8988T (cell line): ENCODE measurements around the gene PELI1.

Experiments
- DNase-seq: peaks from one replicate; pipeline ENCODE4 v3.0.0; 2011

Gene PELI1

DNA sequence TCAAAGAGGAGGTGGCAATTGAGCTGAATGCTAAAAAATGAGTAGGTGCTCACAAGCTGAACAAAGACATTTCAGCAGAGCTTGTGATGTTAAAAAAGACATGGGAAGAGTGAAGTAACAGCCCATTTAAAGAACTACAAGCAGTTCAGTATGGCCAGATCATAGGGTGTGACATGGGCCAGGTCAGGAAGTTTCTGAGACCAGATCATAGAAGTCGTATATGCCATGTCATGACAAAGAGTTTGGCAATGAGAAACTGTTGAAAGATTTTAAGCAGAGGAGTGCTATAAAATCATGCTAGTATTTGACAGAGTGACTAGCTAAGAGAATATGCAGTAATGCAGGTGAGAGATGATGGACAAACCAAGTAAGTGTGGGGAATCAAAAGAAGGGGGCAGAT, 7.3 kb upstream of the PELI1 start:
- DNase-seq = no peak

DNA sequence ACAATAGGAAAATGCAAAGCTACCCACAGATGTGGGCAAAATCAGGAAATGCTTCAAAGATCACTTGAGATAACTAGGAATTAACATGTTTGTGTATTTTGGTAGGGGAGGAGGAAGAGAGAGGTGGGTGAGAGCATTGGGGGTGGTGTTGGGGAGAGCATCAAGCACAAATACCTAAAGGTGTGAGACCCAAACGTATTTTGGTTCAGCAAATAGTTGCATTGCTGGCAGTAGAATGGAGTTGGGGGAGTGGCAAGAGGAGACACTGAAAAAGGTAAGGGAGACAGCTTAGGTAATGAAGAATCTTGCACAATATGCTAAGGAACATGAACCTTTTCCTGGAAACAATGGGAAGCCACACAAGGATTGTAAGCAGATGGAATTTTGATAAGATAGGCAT, 1.5 kb upstream of the PELI1 start:
- no peak for DNase-seq

DNA sequence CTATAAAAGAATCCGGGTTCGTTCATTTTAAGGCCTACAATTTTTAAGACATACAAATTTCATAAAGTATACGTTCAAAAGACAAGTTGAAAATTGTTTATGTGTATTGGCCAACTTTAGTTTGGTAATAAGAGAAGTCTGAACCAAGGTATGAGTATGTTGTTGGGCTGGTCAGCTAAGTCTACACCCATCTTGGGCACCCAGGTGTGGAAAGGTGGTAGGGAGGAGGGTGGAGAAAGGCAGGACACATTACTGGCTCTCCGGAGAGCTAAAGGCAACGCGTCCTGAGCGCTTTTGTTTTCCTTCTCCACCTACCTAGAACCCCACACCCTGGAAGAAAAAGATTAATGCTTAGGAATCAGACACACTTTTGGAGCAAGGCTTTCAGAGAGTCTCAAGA, 899 bp upstream of the PELI1 start:
- no peak for DNase-seq

DNA sequence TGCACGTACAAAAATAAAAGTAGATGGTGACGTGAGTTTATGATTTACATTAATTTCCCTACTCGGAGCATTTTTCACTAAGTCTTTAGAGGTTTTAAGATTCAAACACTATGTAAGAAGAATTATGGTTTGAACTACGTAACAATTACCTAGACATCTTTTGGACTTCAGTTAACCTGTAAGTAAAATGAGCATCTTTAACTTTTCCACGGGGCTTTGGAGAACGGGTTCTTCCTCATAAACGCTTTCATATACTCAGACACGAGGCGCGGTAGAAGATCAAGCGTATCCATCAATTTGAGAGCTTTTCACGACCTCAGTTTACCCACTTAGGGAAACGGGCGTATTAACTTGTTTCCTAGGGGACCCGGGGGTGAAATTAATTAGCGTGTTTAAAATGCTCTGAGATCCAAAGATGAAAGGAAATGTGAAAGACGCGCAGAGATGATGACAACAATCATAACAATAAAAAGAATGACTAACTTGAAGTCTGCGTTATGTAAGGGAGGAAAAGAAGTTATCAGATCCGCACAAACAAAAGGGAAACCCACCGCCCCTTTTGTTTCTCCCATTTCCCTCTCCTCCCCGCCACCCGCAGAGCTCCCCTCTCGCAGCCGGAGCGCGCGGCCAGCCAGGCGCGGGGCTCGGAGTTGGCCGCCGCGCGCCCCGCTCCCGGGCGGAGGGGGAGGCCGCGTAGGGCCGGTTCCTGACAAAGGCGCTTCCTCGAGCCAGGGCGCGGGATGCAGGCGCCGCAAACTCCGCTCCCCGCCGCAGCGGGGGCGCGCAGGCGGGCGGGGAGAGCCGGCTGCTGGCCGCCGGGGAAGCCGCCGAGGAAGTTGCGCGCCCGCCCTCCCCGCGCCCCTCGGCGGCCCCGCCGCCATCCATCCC, 807 bp downstream of the PELI1 start:
- no peak for DNase-seq

DNA sequence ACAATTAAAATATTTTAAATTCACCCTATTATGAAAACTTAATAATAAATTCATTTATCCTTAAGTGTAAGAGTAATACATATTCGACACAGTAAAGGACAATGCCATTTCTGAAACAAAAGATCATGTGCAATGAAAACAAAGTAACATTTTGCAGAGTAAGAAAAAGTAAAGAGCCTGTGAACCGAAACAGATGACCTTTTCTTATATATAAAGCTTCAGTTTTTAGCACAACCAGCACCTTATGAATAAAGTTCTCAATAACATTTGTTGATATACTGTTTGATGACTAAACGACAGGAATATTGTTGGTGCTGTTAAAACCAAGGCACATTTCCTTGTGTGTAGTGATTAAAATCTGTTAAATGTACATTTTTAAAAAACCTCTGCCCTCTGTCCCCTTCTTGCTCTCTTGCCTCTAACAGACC, 1.5 kb downstream of the PELI1 start:
- DNase-seq = no peak

DNA sequence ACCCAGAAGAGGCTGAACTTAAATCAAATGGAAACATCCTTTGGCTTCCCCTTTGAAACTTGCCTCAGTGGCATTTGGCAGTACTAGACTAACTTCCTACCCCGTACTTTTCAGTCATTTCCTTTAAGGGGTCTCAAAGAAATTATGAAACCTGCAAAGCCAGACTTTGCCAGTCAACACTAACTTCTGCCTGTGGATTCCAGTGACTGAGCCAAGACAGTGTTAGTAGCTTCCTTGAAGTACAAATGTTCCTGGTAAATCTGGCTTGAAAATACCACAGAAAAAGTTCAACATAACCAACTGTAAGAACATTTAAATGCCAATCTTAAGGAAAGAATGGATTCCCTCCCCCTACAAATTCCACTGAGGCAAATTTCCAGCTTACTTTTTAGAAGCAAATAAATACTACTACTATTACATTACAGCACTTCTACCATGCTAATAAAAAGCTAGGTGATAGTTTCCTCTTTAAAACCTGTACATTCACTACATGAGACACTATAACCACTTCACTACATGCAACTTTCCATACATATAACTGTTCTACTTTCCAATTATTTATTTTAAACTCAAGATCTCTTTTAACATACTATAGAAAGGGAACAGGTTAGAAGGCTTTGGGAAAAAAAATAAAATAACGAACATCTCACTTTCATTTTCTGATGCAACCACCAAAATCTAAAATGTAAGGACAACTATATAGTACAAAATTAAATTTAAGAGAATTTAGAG, 2.4 kb downstream of the PELI1 start:
- no peak for DNase-seq

DNA sequence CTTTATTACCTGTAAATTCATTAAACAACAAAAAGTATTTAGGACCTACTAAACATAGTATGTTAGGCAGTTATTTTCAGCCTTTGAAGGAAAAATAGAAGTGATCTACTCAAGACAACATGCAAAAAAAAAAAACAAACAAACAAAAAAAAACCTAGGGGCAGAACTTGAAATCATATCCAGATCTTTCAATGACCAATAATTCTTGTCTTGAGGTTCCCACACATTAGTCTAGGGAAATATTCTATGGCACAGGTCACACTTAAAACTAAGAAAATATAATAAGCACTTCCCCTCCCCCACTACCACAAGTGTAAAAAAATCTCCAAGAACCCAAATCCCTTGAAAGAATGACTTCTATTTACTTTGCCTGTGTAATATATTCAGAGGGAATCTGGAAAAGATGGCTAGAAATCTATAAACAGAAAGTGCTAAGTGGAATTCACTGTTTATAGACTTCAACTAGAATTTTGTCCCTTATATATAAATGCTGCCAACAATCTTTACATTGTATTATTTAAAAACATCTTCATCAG, 3.5 kb downstream of the PELI1 start:
- DNase-seq = no peak

DNA sequence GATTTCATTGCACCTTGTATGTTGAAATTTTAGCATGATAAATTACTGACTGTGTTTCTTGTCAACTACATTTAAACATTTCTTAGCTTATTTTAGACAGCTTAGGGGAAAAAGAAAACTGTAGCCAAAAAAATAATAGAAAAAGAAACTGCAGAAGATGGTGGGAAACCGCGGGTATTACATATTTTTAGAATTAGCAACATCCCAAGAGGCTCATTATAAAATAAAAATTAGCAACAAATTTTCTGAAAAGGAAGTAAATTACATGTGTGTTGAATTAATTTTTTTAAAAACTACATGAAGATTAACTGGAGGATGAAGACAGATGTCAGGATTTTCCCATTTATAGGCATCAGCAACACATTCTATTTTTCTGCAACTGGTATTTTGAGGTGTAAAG, 4.3 kb downstream of the PELI1 start:
- no peak for DNase-seq

DNA sequence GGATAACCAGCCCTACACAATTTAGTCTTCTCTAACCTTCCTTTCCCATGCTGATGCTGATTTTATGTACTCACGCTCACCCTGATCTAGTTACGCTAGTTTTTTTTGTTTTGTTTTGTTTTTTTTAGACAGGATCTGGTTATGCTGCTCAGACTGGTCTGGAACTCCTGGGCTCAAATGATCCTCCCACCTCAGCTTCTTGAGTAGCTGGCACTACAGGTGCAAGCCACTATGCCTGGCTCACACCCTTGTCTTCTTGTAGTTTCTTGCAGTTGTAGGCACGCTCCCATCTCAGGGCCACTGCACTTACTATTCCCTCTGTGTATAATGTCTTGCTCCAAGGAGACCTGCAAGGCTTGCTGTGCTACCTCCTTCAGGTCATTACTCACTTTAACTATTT, 6.2 kb downstream of the PELI1 start:
- no peak for DNase-seq

DNA sequence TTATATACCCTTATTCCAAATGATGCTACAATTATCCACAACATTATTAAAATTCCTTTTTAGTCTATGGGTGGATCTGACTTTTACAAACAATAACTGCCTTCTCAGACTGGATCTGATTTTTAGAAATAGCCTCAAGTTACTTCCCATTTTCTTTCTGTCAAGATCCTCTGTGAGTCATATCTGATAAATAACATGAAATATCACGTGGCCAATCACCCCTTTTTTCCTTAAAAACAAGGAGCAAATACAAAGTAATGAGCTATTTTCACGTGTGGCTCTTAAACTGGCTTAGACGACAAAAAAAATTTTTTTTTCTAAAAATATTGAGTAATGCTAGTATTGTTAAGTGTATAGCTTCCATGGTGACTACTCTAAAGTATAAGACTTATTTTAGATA, 6.7 kb downstream of the PELI1 start:
- DNase-seq = no peak

DNA sequence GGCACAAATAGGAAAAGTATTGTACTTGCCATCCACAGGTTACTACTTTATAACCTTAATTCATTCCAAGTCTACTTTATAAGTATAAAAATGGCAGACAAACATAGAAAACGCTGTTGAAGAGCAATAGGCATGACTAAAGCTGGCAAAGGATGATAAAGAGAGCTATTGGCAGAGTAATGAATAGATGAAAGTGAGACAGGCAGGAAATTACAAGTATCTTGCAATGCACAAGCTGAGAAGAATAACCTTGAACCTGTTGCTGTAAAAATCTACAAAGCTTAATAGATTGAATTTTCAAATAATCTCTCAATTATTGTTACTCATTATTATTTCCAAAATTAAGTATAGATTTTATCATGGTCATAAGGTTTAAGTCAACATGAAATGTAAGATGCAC, 8.8 kb downstream of the PELI1 start:
- DNase-seq = no peak

DNA sequence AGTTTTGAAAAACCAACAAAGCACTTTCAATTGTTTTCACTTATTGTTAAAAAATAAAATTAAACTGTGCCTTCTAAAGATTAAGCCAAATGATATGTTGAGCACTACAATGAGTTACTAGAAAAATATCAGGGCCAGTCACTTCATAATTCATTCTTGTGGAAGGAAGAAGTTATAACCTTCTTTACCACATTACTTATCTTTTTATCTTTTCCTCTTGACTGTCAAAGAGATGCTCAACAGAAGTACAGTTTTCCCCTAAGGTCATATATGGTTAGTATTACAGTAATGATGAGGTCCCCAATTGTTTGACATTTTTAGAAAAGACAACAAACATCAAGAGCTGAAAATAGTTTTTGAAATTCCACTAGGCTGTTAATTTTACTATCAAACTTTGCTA, 9.4 kb downstream of the PELI1 start:
- no peak for DNase-seq

DNA sequence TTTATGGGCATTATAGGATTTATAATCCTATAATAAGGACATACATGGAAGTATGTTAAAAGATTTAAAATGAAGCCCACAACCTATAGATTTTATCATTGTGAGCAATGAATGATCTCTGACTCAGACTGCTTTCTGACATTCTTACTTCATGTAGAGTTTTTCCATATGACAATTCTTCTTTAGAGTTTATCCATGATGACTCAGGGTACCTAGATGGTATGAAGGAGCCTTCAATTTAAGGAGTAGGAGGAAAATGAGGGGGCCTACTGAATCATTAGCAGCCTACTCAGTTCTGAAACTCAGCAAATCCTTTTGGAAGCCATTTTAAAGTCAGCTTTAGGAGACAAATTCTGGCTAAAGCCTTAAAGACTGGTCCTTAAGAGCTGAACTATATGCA, 10.4 kb downstream of the PELI1 start:
- no peak for DNase-seq

DNA sequence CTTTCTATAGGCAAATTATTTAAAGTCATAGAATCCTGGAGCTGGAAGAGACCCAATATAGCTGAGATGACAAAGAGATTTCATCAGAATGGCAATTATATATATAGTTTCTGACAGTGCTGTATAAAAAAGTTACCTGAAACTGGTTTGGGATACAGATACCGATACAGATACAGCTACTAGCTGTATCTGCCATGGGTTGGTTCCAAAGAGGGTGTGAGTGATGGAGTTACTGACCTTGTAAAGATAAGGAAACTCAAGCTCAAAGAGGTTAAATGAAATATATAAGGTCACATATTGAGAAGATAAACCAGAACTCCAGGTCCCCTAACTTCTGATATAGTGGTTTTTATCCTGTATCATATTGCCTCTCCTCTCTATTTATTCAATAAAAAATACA, 10.9 kb downstream of the PELI1 start:
- DNase-seq = no peak

DNA sequence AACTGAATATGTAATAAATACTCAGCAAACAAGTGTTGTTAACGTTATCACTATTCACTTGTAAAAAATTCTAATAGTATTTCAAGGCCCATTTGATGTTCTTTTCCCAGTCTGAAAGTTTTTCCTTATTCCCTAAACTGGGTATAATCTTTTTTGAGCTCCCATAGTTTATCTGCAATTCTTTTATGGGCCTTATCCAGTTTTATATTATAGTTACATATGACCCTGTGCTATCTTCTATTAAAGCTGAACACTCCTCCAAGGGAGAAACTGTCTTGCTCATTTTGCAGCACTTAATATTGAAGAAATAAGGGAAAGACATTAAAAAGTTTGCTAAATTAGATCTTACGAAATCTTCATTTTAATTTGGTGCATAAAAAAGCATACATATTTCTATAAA, 13.9 kb downstream of the PELI1 start:
- no peak for DNase-seq

DNA sequence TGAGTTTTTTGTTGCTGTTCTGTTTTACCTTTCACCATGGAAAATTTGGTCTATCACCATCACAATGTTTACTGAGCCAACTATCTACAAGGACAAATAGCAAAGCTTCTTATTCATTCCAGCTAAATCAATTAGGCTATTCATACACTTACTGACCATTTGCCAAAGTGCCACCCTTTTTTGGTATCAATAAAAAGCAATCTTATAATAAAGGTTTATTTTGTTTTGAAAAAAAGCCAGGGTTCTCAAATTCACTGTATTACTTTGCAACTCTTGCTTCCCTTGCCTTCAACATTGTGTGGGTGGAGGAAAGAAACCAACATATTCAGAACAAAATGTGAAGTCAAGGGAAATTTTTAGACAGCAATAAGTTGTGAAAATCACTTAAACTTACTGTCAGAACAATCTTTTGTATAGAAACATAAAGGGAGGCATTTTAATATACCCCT, 15.3 kb downstream of the PELI1 start:
- no peak for DNase-seq

DNA sequence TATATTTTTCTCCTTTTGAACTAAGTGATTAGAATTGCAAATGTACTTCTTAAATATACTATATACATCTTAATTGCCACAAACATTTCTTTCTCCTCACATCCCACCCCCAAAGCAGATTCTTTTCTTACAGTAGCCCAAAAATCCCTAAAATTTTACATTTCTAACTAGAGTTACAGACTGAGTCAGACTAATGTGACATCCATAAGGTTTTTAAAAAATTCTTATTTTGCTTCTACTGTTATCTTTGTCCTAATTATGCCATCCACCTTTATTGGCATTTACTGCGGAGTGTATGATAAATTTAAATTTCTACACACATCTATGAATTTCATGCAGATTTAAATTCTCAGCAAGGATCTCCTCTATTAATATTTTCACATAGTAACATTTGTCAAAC, 15.8 kb downstream of the PELI1 start:
- DNase-seq = no peak

DNA sequence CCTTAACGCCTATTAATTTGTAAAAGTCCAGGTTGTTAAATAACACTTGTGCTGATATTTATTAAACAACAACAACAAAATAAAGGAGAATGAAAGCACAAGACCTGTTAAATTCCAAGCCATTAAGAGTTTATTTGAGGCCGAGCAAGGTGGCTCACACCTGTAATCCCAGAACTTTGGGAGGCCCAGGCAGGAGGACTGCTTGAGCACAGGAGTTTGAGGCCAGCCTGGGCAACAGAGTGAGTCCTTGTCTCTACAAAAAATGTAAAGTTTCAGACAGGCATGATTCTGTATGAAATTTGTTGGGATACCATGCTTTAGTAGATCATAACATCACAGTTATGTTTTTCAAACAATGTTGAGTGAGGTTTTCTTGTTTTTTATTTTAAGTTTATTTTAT, 17.1 kb downstream of the PELI1 start:
- no peak for DNase-seq

DNA sequence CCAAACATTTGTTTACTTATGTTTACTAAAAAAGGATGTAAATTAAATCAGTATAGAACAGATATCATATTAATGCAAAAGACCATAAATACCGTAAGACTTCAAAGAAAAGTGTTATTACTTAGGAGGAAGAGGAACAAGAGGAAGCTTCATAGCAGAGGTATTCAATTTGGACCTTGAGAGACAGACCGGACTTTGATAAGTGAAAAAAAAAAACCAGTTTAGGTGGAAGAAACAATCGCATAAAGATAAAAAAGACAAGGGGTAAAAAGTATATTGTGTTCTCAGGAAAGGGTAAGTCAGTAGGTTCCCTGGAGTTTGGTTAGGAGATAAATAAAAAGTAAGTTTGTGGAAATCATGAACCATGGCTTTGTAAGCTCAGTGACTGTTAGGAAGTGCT, 17.6 kb downstream of the PELI1 start:
- DNase-seq = no peak

DNA sequence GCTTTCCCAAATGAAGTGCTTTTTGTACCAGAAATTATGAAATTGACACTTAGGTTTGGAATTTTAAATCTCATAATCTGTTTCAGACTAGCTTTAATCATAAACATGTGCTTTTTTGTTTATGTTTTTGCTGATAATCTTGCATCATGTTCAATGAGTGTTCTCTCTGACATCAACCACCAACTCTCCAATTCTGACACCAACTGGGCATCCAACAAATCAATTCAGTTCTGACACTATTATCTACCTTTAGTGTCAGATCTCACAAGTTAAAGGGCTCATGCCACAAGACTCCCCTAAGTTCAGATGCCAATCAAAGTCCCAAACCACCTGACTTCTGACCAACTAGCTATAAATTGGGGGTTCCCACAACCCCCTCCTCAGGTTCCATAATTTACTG, 19.6 kb downstream of the PELI1 start:
- no peak for DNase-seq

DNA sequence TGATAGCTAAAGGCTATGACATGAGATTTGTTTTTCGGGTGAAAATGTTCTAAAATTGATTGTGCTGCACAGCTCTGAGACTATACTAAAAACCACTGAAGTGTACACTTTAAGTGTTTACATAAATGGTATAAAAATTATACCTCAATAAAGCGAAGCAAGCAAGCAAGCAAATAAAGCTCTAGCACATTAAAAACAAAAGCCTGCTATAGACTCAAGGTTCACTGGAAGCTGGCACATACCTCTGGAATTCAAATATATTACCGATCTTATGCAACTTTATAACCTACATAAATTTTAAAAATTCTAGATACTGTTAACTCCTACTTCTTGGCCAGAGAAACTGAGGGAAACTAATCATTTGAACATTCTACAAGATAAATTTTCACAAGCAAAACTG, 20.1 kb downstream of the PELI1 start:
- DNase-seq = no peak

DNA sequence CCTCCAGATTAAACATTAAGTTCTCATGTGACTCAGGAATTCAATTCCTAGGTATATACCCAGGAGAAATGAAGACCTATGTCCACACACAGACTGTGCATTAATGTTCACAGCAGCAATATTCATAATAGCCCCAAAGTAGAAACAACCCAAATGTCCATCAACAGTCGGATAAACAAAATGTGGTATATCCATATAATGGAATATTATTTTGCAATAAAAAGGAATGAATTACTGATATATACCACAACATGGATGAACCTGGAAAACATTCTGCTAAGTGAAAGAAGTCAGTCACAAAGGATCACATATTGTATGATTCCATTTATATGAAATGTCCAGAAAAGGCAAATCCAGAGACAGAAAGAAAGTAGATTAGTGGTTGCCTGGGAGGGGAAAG, 20.5 kb downstream of the PELI1 start:
- no peak for DNase-seq

DNA sequence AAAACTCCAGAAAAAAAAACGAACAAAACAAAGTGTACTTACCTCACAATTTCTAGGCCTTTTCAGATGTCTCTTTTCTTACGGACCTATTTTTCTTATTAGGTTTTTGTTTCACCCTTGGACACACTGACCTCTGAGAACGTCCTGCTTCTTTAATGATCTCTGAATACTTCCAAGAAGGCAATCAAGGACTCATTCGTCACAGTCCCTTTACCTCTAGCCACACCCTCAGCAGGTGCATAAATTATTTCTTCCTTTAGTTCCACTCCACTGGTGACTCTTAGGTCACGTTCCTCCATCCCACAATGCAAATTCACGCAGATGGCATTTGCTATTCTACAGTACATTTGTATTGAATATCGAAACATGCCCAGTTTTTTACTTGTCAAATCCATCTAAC, 21.9 kb downstream of the PELI1 start:
- no peak for DNase-seq

DNA sequence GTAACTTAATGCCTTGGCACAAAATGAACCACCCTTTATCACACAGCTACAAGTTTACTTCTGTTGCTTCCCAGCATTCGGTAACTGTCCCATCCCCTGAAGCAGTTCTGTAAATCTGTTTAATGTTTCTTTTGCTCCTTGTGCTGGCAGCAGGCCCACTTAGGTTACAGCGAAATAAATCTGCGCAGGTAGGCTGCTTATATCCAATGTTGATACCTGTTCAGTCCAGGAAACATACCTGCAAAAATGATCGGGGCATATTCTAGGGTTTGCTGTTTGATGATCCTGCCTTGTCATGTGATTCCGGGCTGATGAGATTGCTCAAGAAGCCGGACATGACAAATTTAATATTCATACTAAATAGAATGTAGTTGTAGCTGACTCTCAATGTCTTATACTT, 23.3 kb downstream of the PELI1 start:
- no peak for DNase-seq
